Naive B cell (primary cell): ENCODE results near the gene RNF208. TPM values are rescaled to one million over a fixed set of nuclear protein-coding genes. Genes with fewer than 3 reads are reported as not detected.

ENCODE experiments used
- ATAC-seq, 2 donors: fragments of 150-1000 bp; cut with Tn5 transposase; 2 replicates each; pipeline ENCODE4 v1.10.0; 2021; ENCODE audit warnings: low read depth in 2 of 2, mild to moderate bottlenecking in 2 of 2, moderate library complexity in 2 of 2
- DNase-seq: peaks from one replicate; pipeline ENCODE4 v3.0.0; 2022
- H3K27ac Mint-ChIP-seq, 6 donors: one replicate each; pipeline ENCODE4 v1.8.0; 2020 to 2022; ENCODE audit warnings: mild to moderate bottlenecking in 6 of 6, mixed read lengths in 6 of 6, moderate library complexity in 5 of 6, inconsistent platforms in 2 of 6
- H3K27me3 Mint-ChIP-seq, 3 donors: one replicate each; pipeline ENCODE4 v1.8.0; 2021 to 2022; ENCODE audit warnings: mixed read lengths in 3 of 3, mild to moderate bottlenecking in 1 of 3
- H3K36me3 Mint-ChIP-seq, 2 donors: one replicate each; pipeline ENCODE4 v1.8.0; 2020 to 2022; ENCODE audit warnings: mixed read lengths in 2 of 2, inconsistent platforms in 1 of 2, mild to moderate bottlenecking in 1 of 2
- H3K4me1 Mint-ChIP-seq, 3 donors: one replicate each; pipeline ENCODE4 v1.8.0; 2020 to 2022; ENCODE audit warnings: mixed read lengths in 3 of 3, inconsistent platforms in 1 of 3, mild to moderate bottlenecking in 1 of 3, moderate library complexity in 1 of 3
- H3K4me3 Mint-ChIP-seq, 8 donors: one replicate each; pipeline ENCODE4 v1.8.0; 2020 to 2022; ENCODE audit warnings: mild to moderate bottlenecking in 8 of 8, mixed read lengths in 8 of 8, moderate library complexity in 8 of 8, inconsistent platforms in 2 of 8
- H3K9me3 Mint-ChIP-seq, 7 donors: one replicate each; pipeline ENCODE4 v1.8.0; 2020 to 2022; ENCODE audit warnings: mixed read lengths in 7 of 7, mild to moderate bottlenecking in 5 of 7, inconsistent platforms in 2 of 7, moderate library complexity in 1 of 7
- polyA plus RNA-seq, 6 donors: library from polyadenylated mRNA; unstranded; fragments of 300-500 nt; fragmentation: Illumina TruSeq; gene quantifications; one replicate each; pipeline ENCODE4 v1.2.3, GENCODE V29; 2021; ENCODE audit warnings: low read depth in 6 of 6

Gene RNF208
- polyA plus RNA-seq, 6 donors from 2014 or later, result 0.30 TPM; not detected in 5

DNA sequence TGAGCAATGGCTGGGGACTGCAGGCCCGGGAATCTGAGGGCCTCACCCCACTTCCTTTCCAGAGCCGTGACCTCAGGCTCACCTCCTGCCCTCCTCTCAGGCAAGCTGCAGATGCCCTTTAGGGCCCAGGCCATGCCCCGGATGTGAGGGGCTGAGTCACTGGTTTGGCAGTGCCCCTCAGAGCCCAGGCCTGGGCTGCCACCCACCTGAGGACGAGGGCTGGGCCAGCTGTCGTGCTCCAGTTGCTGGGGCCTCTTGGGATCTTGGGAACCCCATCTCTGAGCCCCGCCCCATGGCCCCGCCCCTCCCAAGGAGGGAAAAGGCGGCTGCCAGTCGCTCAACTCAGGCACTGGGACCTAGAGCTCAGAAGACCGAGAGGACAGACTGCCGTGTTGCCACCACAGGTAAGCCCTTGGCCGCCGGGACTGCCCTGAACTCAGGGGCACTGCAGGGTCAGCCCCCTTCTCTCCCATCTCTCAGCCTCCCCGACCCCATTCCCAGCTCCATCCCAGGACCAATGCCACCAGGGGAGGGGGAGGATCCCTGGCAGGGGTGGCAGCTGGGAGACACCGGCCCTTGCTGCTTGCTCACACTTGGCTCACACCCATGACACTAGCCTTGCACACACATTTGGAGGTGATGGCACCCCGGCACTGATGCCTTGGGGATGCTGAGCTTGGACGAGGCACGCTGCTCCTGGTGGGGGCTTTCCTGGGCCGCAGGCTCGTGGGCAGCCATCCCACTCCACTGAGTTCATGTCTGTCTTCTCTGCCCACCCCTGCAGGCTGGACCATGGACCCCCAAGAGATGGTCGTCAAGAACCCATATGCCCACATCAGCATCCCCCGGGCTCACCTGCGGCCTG lies 3.0 kb upstream of the RNF208 start, which contains the start of gene CYSRT1:
CYSRT1 (plus strand) TSS at position 345 of the 865 bp plus-strand sequence; CDS start at position 793, 448 bp downstream.
- Mint-ChIP-seq H3K27ac (peak within 1 kb of the TSS in 3 of 6 donors; percentile 79 to 97 (median 80)), H3K4me3 (peak within 1 kb of the TSS; percentile 75 to 92 (median 80)), H3K4me1 (peaks cover 6 to 12% (median 11%) of the 10 kb centered on the region in 3 donors), H3K27me3 (peaks cover 0 to 15% (median 8%) of the 10 kb centered on the region in 3 donors), H3K36me3 (no peaks in the 10 kb centered on the region), H3K9me3 (peaks cover 0 to 2% (median 0%) of the 10 kb centered on the region in 7 donors)
- DNase-seq (no peak), ATAC-seq (no peak)

DNA sequence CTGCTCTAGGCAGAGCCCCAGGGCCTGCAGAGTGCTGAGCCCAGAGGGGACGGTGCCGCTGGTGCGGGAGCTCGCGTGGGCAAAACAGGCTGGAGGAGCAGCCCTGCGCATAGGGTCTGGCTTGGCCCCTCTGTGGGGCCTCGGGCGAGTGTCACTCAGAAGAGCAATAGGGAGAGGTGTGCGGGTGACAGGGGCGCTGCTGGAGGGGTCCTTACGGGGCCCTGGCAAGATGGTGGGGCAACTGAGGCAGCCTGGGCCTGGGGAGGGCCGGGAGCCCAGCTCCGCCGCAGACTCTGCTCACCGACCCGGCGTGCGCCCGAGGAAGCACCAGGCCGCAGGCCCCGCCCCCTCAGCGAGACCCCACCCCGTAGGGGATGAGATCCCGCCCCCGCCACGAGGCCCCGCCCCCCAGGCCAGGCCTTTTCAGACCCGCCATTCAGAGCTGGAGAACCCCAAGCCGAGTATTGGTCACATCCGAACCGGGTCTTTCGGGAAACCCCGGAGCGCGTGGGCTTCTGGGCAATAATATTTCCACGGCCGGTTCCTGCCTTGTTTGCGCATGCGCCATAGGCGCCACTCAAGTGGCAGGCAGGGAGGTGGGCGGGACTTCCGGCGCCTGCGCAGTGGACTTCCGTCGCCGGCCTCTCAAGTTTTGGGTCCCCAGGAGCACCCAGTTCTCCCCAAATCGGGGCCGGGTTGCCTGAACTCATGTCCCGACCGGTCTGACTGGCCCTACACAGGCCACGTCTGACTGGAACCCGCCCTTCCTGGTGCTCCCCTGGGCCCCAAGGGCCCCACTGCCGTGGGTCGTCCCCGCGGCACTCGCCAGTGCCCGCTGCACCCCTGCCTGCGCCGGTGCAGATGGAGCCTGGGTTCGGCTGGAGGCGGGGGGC lies 1.3 kb upstream of the RNF208 start:
- peak; percentile 98 for DNase-seq

DNA sequence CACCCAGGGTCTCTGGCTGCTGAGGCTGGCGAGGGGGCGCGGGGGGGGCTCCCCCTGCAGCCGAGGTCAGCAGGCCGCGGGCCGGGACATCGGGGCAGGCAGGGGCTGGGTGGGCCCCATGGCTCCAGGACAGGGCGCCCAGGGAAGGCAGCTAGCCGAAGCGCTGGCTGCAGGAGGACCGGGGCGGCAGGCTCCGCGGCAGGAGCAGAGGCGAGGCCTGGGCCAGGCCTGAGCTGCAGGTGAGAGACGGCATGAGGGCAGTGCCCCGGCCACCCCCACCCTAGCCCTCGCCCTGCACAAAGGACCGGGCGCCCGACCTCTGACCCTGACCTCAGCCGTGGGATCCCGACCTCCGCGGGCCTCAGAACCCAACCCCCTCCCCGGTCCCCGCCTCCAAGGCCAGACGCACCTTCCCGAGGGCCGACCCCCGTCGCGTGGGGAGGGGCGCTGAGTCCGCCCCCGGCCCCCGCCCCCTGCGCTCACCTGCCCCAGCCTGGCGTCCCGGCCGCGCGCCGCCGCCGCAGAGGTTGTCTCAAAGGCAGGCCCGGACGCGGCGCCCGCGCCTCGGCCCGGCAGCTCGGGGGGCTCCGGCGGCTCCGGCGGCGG lies 431 bp downstream of the RNF208 start:
- Mint-ChIP-seq H3K4me3 (peak overlapping the region in 2 of 8 donors; percentile 16 to 25), H3K9me3 (no peaks in the 10 kb centered on the region), H3K4me1 (peaks cover 3 to 7% (median 6%) of the 10 kb centered on the region in 3 donors), H3K27ac (no peak overlapping the region), H3K27me3 (no peaks in the 10 kb centered on the region), H3K36me3 (no peaks in the 10 kb centered on the region)
- ATAC-seq (no peak), DNase-seq (no peak)

More for the DNA sequence above, 1.3 kb upstream of the RNF208 start:
- H3K27me3 Mint-ChIP-seq, result peaks cover 0 to 8% (median 6%) of the 10 kb centered on the region in 3 donors
- peak overlapping the region; percentile 66 to 97 (median 77) for H3K27ac Mint-ChIP-seq
- H3K4me1 Mint-ChIP-seq, result peaks cover 6 to 12% (median 11%) of the 10 kb centered on the region in 3 donors
- H3K36me3 Mint-ChIP-seq, result no peaks in the 10 kb centered on the region
- peak; percentile 88 to 89 for ATAC-seq
- peaks cover 0 to 2% (median 0%) of the 10 kb centered on the region in 7 donors for H3K9me3 Mint-ChIP-seq
- H3K4me3 Mint-ChIP-seq, result peak overlapping the region; percentile 75 to 92 (median 80)

- H3K4me1 Mint-ChIP-seq, result peaks cover 3 to 7% (median 6%) of the 10 kb centered on the region in 3 donors
- no peaks in the 10 kb centered on the region for H3K36me3 Mint-ChIP-seq
- H3K27me3 Mint-ChIP-seq, result no peaks in the 10 kb centered on the region
- no peak overlapping the region for H3K27ac Mint-ChIP-seq
- ATAC-seq (no peak), DNase-seq (no peak)
- H3K4me3 Mint-ChIP-seq, result peak overlapping the region in 4 of 8 donors; percentile 29 to 73 (median 54)
- no peaks in the 10 kb centered on the region for H3K9me3 Mint-ChIP-seq
These were observed 940 bp downstream of the RNF208 start for GRCh38 chr9:137221095-137221505.

DNA sequence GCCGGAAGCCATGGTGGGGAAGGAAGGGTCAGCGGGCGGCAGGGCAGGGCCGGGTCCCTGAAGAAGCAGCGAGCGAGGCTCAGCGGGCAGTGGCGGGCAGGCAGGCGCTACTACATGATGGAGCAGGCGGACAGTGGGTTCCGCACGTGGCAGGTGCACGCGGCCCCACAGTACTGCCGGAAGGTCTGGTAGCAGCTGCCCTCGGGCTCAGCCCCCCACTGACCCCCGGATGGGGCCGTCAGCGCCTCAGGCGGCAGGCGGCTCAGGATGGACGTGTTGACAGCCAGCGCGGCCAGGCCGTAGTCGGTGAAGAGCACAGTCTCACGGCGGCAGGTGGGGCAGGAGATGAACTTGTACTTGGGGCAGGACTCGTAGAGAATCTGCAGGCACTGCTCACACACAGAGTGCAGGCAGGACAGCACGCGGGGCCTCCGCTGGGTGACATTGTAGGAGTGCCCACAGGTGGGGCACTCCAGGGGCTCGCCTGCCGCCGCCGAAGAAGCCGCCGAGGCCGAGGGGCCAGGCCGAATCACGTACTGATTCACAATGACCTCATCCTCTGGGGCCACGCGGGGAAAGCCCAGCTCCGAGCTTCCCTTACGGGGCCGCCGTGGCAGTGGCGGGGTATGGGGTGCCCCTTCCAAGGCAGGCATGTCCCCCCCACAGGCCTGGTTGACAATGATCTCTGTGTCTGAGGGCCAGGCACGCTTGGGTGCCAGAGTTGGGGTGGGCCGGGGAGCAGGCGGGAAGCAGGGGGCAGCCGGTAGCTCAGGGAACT lies 1.5 kb downstream of the RNF208 start:
- H3K4me1 Mint-ChIP-seq, result peaks cover 3 to 7% (median 6%) of the 10 kb centered on the region in 3 donors
- H3K36me3 Mint-ChIP-seq, result no peaks in the 10 kb centered on the region
- H3K9me3 Mint-ChIP-seq, result no peaks in the 10 kb centered on the region
- no peak overlapping the region for H3K27ac Mint-ChIP-seq
- peak overlapping the region in 6 of 8 donors; percentile 29 to 73 (median 40) for H3K4me3 Mint-ChIP-seq
- DNase-seq, result no peak
- no peak for ATAC-seq
- no peaks in the 10 kb centered on the region for H3K27me3 Mint-ChIP-seq

DNA sequence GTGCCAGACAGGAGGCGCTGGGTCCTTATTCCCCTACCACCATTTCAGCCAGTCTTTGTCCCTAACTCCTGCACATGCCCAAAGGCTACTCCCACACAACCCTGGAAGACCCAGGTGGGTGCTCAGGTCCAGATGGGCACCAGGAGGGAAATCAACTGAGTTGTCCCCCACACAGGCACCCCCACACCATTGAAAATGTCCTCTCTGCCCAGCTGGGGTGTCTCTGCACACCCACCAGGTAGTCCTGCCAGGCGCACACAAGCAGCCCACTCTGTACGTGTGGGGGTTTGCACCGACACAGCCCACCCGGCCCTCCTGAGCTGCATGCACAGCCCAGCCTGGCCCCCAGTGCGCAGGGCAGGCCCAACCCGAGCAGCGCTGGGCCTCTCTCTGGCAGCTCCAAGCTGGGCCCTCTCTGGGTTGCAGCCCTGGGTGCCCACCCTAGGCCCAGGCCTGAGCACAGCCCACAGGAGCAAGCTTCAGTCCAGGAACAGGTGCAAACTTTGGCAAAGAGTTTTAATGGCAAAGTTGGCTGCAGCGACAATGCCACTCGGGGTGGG lies 2.2 kb downstream of the RNF208 start:
- Mint-ChIP-seq H3K27me3 (no peaks in the 10 kb centered on the region), H3K4me3 (peak overlapping the region in 4 of 8 donors; percentile 45 to 77 (median 69)), H3K36me3 (no peaks in the 10 kb centered on the region), H3K27ac (no peak overlapping the region), H3K9me3 (no peaks in the 10 kb centered on the region), H3K4me1 (peaks cover 3 to 7% (median 6%) of the 10 kb centered on the region in 3 donors)
- ATAC-seq, result no peak
- no peak for DNase-seq

- peak overlapping the region in 1 of 8 donors; percentile 45 for H3K4me3 Mint-ChIP-seq
- no peak overlapping the region for H3K27ac Mint-ChIP-seq
- peaks cover 0 to 7% (median 6%) of the 10 kb centered on the region in 3 donors for H3K4me1 Mint-ChIP-seq
- ATAC-seq (no peak), DNase-seq (no peak)
- no peaks in the 10 kb centered on the region for H3K27me3 Mint-ChIP-seq
- no peaks in the 10 kb centered on the region for H3K9me3 Mint-ChIP-seq
- no peaks in the 10 kb centered on the region for H3K36me3 Mint-ChIP-seq
These were observed 3.2 kb downstream of the RNF208 start for GRCh38 chr9:137218754-137219271.

GRCh38 chr9:137218212-137218753 lies 3.8 kb downstream of the RNF208 start:
- H3K36me3 Mint-ChIP-seq, result no peaks in the 10 kb centered on the region

DNA sequence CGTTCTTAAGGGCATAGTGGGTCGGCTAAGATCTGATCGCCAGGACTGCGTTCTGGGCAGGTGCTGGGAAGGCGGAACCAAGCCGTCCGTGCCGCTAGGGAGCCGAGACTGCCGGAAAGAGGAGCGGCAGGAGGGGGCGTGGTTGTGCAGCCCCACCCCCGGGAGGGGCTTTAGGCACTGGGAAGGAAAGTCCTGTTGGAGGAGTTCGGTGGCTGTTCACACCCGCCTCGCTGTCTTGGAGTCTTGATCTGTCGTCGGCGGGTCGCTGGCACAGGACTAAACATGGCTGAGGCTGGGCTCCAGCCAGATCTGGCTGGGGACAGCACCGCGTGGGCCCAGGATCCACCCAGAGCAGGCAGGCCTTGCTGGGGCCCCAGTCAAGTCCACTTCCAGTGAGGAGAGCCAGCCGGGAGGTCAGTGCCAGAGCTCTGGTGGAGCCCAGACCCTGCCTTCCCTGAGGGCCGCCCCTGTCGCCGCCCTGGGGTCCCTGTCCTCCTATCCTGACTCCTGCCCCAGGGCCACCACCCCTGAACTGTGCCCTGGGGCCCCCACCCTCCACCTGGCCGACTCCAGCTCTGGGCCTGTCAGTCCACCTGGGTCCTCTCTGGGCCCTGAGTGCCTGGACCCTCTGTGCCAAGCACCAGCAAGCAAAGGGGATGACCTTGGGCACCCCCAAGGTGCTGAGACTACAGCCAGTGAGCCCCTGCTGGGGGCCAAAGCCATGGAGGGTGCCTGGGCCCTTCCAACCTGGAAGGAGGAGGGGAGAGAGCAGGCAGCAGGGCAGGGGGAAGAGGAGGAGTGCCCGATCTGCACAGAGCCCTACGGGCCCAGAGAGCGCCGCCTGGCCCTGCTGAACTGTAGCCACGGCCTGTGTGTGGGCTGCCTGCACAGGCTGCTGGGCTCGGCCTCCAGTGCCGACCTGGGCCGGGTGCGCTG lies 4.5 kb downstream of the RNF208 start:
- DNase-seq, result no peak
- H3K9me3 Mint-ChIP-seq, result no peaks in the 10 kb centered on the region
- peak overlapping the region in 2 of 8 donors; percentile 30 to 53 for H3K4me3 Mint-ChIP-seq
- H3K4me1 Mint-ChIP-seq, result no peaks in the 10 kb centered on the region
- H3K36me3 Mint-ChIP-seq, result no peaks in the 10 kb centered on the region
- no peaks in the 10 kb centered on the region for H3K27me3 Mint-ChIP-seq
- no peak for ATAC-seq
- peak overlapping the region in 1 of 6 donors; percentile 41 for H3K27ac Mint-ChIP-seq

More at GRCh38 chr9:137218212-137218753, 3.8 kb downstream of the RNF208 start:
- no peak for ATAC-seq
- H3K9me3 Mint-ChIP-seq, result no peaks in the 10 kb centered on the region
- no peak for DNase-seq
- H3K27ac Mint-ChIP-seq, result no peak overlapping the region
- H3K4me3 Mint-ChIP-seq, result no peak overlapping the region
- H3K4me1 Mint-ChIP-seq, result peaks cover 0 to 7% (median 6%) of the 10 kb centered on the region in 3 donors
- no peaks in the 10 kb centered on the region for H3K27me3 Mint-ChIP-seq

- no peak for DNase-seq
- no peak for ATAC-seq
- Mint-ChIP-seq H3K36me3 (no peaks in the 10 kb centered on the region), H3K4me1 (peaks cover 0 to 1% (median under 1%) of the 10 kb centered on the region in 3 donors), H3K9me3 (no peaks in the 10 kb centered on the region), H3K27ac (no peak overlapping the region), H3K27me3 (no peaks in the 10 kb centered on the region), H3K4me3 (no peak overlapping the region)
These were observed 5.7 kb downstream of the RNF208 start for GRCh38 chr9:137216188-137216965.
